Astrocyte of the cerebellum (primary cell): ENCODE data around the gene STT3B.

ENCODE experiments used
- DNase-seq: peaks from one replicate; pipeline ENCODE4 v3.0.0-alpha.2; 2011; ENCODE audit warnings: low read depth
- H3K4me3 ChIP-seq: 2 replicates; pipeline ENCODE4 v1.5.1; 2011; ENCODE audit warnings: mild to moderate bottlenecking, low read depth, low read length, moderate library complexity
- CTCF ChIP-seq: IDR thresholded peaks from 2 replicates; pipeline ENCODE4 v1.5.1; 2012; ENCODE audit warnings: low read length, low read depth, moderate library complexity, mild to moderate bottlenecking; ENCODE audit errors: missing control alignments
- in situ Hi-C: cut with HindIII; loops from 2 replicates; pipeline ENCODE4 v1.10.0; 2017; ENCODE audit warnings: low sequenced_read_pairs

STT3B gene

GRCh38 chr3:31625358-31625757 lies 92.6 kb downstream of the STT3B start:
- DNase-seq = no peak
- no peak overlapping the region for H3K4me3 ChIP-seq
- in situ Hi-C loops = no loop called here
- no peak for TF ChIP-seq CTCF

DNA sequence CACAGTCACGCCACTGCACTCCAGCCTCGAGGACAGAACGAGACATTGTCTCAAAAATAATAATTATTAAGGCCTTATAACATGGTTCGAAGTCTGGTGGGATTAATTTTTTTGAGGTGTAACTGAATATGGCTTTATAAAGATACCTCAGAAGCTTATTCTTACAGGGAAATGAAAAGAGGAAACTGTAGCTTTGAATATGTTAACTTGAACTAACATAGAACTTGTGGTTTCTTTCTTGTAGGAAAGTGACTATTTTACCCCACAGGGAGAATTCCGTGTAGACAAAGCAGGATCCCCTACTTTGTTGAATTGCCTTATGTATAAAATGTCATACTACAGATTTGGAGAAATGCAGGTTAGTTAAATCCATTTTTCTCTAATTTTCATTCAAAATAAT lies 96.3 kb downstream of the STT3B start:
- in situ Hi-C loops = no loop called here
- no peak for TF ChIP-seq CTCF
- H3K4me3 ChIP-seq = no peak overlapping the region
- no peak for DNase-seq

DNA sequence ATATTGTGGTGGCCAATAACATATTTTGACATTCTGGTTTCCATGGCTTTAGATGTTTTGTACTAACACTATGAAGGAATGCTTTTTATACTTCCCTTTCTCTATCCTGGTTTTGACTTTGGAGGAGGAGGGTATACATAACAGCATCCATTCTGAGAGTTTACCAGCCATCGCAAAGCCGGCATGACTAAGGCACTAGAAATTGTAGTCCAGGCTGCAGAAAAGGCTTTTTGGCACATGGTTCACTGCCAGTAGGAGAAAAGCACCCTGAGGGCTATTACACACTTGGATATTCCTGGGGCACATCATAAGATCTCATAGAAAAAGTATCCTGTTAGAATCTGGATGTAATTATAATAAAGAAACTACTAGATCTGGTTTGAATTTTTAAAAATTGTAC lies 101.8 kb downstream of the STT3B start:
- H3K4me3 ChIP-seq = no peak overlapping the region
- in situ Hi-C loops = no loop called here
- no peak for DNase-seq
- no peak for TF ChIP-seq CTCF

DNA sequence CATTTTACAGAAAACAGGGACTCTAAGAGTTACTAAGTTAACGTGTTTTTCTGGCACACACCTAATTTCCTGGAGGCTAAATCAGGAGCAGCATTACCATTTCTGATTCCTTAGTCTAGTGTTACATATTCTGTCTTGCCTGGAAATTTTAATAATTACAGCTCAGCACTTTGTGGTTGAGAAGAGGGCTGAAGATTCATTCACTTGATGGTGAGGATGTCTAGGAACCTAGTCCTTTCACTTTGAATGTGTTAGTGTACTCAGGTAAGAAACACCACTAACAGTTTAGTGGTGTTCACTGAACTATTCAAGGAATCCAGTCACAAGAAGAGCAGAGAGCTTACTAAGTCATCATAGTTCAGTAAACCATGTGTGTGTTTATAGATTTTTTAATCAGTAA lies 102.8 kb downstream of the STT3B start:
- H3K4me3 ChIP-seq = no peak overlapping the region
- no peak for DNase-seq
- in situ Hi-C loops = no loop called here
- no peak for TF ChIP-seq CTCF

GRCh38 chr3:31636049-31636448 lies 103.3 kb downstream of the STT3B start:
- in situ Hi-C loops = no loop called here

GRCh38 chr3:31636694-31637442 lies 104.1 kb downstream of the STT3B start:
- in situ Hi-C loops = no loop called here
- no peak for TF ChIP-seq CTCF
- H3K4me3 ChIP-seq = no peak overlapping the region
- DNase-seq = no peak

More at GRCh38 chr3:31636049-31636448, 103.3 kb downstream of the STT3B start:
- no peak for DNase-seq
- TF ChIP-seq CTCF = no peak
- H3K4me3 ChIP-seq = no peak overlapping the region
